Sciatic nerve (tissue), 2 donors: ENCODE data around the gene CDKN3. TPM values are rescaled to one million over a fixed set of nuclear protein-coding genes. Genes with fewer than 3 reads are reported as not detected.
"Not testable (repeated sequence)": the region's sequence is repeated elsewhere in the genome, so short reads cannot be mapped to it uniquely, and the experiment has no call there.

Experiments
- ATAC-seq: fragments of 200-7000 bp; cut with Tn5 transposase; one replicate; pipeline ENCODE4 v1.9.1; 2020; ENCODE audit warnings: mild to moderate bottlenecking, moderate library complexity
- DNase-seq: peaks from one replicate; pipeline ENCODE4 v3.0.0-alpha.2; 2020; ENCODE audit warnings: low spot score
- intact Hi-C: fragments of 100-400 bp; cut with DNase I; formaldehyde crosslinking; loops from one replicate; pipeline ENCODE4 v1.14.2; 2022
- total RNA-seq: library from RNA; stranded (reverse); fragmentation: NEBNext Ultra II Directional; extraction: Animal tissue kit (Norgen Biotek cat#: 25700); gene quantifications from one replicate; pipeline ENCODE4 v1.2.1, GENCODE V29; 2021
- donor health status: DM: no; HTN: no; CAD: no.
- donor health status: DM: no; HTN: no; CAD: no.

CDKN3 gene
- total RNA-seq, 1 donor from 2014 or later, result 4.1 TPM

- ATAC-seq, result no peak
- intact Hi-C loops, result no loop called here
- no peak for DNase-seq
Observed at GRCh38 chr14:54396183-54396492, 669 bp upstream of the CDKN3 start.

GRCh38 chr14:54399560-54399959 is 2.8 kb downstream of the CDKN3 start:
- DNase-seq (no peak), ATAC-seq (no peak)
- intact Hi-C loops, result no loop called here

- ATAC-seq, DNase-seq, intact Hi-C loops: not testable (repeated sequence)
Observed at GRCh38 chr14:54403401-54404005, 6.7 kb downstream of the CDKN3 start.

DNA sequence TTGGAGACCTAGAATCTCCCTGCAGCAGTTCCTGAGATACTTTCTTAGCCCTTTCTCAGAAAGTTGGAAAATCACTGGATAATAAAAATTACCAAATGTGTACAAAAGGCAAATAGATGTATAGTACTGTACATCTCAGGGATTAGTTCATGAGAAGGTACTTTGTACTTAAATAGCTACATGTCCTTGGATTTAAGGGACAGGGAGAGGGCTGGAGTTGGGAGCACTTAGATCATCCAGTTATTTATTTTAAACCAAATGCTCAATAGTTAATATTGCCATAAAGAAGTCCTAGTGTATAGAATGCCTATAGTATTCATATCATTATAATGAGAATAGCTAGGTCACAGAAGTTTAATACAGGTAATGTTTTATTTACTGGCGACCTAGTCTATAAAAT is 13.4 kb downstream of the CDKN3 start:
- DNase-seq, result no peak
- intact Hi-C loops, result no loop called here
- no peak for ATAC-seq

- intact Hi-C loops, result no loop called here
- DNase-seq (no peak), ATAC-seq (no peak)
Observed at GRCh38 chr14:54411371-54411770, 14.6 kb downstream of the CDKN3 start.

DNA sequence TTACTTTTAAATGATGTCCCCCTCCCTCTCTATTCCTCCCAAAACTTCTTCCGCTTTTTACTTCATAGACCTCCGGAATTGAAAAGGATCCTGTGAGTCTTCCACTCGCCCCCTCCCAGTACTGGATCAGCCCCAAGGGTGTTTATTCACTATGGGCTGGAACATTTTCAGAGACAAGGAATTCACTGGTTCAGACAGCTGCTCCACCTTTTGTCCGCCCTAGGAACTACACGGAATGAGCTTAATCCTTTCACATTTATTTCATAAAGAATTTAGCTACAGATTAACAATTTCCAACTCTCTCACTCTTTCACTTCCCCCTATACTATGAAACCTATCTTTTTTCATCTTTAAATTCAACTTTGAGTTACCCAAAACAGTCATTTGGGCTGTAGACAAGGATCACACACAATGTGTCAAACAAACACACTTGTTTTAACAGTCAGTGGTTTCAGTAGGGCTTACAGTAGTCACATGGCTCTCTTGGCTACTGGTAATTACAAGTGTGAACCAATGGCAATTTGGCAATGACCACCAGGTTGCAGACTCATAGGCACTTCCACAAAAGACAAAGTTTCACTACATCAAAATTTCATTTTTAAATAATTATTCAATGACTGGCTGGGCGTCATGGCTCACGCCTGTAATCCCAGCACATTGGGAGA is 23.8 kb downstream of the CDKN3 start:
- peak; percentile 45 for ATAC-seq
- no peak for DNase-seq
- intact Hi-C loops, result no loop called here

DNA sequence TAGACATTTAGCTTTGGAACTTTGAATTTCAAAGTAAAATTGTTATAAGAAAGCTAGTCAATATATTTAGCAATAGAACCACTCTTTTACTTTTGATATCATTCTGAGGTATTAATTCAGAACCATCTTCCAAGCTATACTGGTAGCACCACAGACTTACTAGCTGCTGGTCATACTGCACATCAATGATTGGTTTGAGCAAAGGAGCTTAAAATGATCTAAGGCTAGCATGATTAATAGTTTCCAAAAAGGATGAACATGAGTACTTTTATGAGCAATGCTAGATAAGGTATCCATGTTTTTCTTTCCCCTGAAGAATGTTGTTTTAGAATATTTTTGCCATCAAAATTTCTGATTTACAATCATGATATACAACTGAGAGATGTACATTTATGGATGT is 27.2 kb downstream of the CDKN3 start:
- no peak for ATAC-seq
- DNase-seq, result no peak
- intact Hi-C loops, result no loop called here

GRCh38 chr14:54424479-54424901 is 27.7 kb downstream of the CDKN3 start:
- intact Hi-C loops, result no loop called here
- no peak for DNase-seq
- no peak for ATAC-seq

- DNase-seq (no peak), ATAC-seq (no peak)
- intact Hi-C loops, result no loop called here
Observed at GRCh38 chr14:54425068-54425467, 28.3 kb downstream of the CDKN3 start.

- ATAC-seq (no peak), DNase-seq (no peak)
- intact Hi-C loops, result no loop called here
Observed at GRCh38 chr14:54425537-54426274, 28.9 kb downstream of the CDKN3 start.

- ATAC-seq (no peak), DNase-seq (no peak)
Observed at GRCh38 chr14:54427871-54428270, 31.1 kb downstream of the CDKN3 start.

GRCh38 chr14:54428527-54428926 is 31.7 kb downstream of the CDKN3 start:
- no peak for ATAC-seq
- intact Hi-C loops, result no loop called here
- no peak for DNase-seq

More at GRCh38 chr14:54427871-54428270, 31.1 kb downstream of the CDKN3 start:
- intact Hi-C loops, result no loop called here

GRCh38 chr14:54435500-54435981 is 38.7 kb downstream of the CDKN3 start:
- ATAC-seq, result no peak

GRCh38 chr14:54437954-54438353 is 41.1 kb downstream of the CDKN3 start:
- ATAC-seq, intact Hi-C loops, DNase-seq: not testable (repeated sequence)

More at GRCh38 chr14:54435500-54435981, 38.7 kb downstream of the CDKN3 start:
- intact Hi-C loops, result no loop called here
- DNase-seq, result no peak

GRCh38 chr14:54438703-54439102 is 41.9 kb downstream of the CDKN3 start:
- DNase-seq, result no peak
- ATAC-seq, result no peak
- intact Hi-C loops, result no loop called here

DNA sequence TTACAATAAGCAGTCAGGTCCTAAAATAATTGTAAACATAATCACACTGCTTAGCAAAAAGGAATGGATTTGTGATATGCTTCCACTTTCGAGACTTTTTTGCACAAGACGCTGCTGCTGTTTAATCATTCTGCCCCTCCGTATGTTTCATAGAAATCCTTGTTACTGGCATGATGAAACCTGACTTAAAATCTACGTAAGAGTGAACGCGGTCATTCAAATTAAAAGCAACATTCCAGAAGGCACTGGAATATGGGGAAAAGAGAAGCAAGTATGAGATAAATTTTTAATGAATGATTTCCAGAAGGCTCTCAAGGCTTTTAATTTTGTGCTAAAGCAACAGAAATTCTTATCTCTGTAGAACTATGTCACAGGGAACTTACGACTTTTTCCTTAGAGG is 43.2 kb downstream of the CDKN3 start:
- ATAC-seq (no peak), DNase-seq (no peak)
- intact Hi-C loops, result no loop called here

DNA sequence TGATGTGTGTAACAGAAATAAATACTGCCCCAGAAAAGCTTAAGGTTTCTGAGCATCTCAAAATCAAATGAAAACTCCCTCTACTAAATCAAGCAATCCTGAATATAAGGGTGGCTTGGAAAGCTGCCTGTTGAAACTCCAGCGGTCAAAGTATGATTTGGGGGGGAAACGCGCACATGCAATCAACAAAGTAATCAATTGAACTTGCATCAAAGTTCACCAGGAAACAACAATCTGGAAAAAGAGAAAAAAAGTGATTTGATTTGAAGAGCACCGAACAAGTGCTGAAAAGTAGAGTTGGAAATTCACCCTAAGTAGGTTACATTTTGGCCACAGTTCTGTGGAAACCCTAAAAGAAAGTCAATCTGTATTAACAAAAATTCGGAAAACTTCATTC is 43.7 kb downstream of the CDKN3 start:
- no peak for ATAC-seq
- intact Hi-C loops, result no loop called here
- no peak for DNase-seq

- intact Hi-C loops, result no loop called here
- DNase-seq (peak; percentile 95), ATAC-seq (peak; percentile 99)
Observed at GRCh38 chr14:54440873-54441868, 44.4 kb downstream of the CDKN3 start, which contains the start of gene CNIH1. CNIH1 (minus strand) TSS chr14:54441374; CDS start chr14:54441327, 47 bp downstream.

GRCh38 chr14:54442961-54443360 is 46.2 kb downstream of the CDKN3 start:
- intact Hi-C loops, DNase-seq, ATAC-seq: not testable (repeated sequence)
